Glomerular endothelial cell (primary cell): Measurements from ENCODE around the gene TSPYL1. TPM values are rescaled to one million over a fixed set of nuclear protein-coding genes. Genes with fewer than 3 reads are reported as not detected.
"Not testable (repeated sequence)": the region's sequence is repeated elsewhere in the genome, so short reads cannot be mapped to it uniquely, and the experiment has no call there.

Experiments
- DNase-seq: peaks from one replicate; pipeline ENCODE4 v3.0.0-alpha.2; 2011; ENCODE audit warnings: low read depth, low spot score; ENCODE audit errors: extremely low read depth
- total RNA-seq: library from RNA; depleted of rRNA; stranded (reverse); fragments of >200 nt; gene quantifications from 2 replicates; pipeline ENCODE4 v1.2.3, GENCODE V29; 2015

Gene TSPYL1
- total RNA-seq = 47.1 and 55.9 TPM in 2 replicates

DNA sequence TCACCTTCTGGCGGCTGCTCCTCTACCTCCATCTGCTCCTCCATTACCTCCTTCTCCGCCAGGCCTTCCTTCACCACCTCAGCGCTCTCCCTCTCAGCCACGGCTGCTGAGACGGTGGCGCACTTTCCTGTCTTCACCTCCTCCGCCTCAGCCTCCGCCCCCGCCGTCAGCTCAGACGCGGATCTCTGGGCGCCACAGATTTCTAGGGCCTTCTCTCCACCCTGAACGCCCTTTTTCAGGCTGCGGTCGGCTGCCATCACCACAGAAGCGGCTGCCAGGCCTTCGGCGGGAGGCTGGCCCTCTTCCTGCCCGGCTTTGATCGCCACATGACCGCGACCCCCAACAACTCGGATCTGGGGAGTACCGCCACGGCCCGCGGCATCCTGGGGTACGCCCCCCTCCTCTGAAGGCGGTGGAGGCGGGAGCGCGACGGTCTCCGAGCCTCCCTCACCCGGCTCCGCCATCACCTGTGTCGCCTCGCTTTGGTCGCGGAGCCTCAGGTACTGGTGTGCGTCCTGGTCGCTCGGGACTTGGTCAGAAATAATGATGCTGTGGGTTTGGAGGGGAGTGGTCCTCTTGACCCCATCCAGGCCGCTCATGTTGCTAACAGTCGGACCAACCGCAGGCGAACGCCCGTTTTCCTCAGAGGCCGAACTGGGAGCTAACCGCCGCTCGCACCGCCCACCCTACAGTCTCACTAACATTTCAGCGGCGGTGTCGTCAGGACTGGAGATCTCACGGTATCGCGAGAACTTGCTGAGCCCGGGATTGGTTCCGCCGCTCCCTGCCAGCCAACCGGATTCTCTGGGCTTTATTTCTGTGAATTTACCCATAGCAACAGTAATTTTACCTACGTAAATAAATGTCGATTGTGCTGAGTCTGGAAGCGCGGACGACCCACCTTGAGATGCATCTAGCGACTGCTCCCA is at the start of gene TSPYL1:
TSPYL1 (minus strand) TSS at position 699 of the 929 bp plus-strand sequence; CDS start at position 599, 100 bp downstream.
- peak; percentile 92 for DNase-seq

DNA sequence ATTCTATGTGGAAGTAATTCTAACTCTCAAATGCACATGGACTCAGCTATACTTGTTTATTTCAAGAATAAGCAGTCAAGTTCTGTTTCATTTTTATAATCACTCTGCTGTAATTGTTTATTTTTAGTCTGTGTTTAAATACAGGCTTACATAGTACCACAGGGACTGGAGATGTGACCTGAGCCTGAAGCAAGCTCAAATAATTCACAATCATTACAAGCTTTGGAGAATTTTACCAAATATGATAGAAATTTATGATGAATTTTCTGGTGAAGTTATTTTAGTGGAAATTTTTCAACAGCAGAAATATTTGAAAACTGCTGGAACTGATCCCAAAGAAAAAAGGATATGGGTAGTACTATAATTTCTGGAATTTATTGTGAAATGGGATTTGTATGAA is 49.4 kb upstream of the TSPYL1 start:
- no peak for DNase-seq

DNA sequence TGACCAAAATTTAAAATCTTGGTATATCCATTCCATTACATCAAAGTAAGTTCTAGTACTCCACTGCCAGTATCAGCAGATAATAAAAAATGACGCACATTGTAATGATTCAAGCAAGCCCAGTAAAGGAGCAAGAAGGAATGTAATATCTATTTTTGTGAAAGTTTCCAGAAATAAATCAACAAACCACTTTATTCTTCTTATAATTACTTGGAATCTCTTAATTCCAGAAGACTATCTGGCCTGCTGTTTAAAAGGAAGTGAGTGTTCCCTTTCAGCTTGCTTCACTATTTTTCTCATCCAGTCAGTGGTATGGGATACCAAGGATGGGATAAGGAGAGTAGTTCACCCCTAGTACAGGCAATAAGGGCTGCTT is 48.8 kb upstream of the TSPYL1 start:
- no peak for DNase-seq

GRCh38 chr6:116327803-116328527 is 48.2 kb upstream of the TSPYL1 start:
- DNase-seq = no peak

DNA sequence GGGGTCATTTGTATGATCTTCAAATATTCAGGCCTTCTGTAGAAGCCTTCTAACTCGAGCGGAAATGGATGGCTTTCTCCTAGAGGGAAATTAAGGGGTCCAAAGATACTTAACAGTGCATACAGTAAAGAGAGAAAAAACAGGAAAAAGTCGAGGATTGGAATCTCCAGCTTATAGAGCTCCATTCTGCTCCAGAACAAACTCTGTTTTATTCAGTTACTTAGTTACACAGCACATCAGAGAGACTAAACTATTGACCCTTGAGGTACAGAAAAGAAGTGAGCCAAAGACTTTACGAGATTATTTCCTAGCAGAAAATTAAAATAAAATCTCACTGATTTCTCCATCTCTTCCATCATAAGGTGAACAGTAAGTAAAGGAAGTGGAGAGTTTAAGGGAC is 47.3 kb upstream of the TSPYL1 start:
- DNase-seq = no peak

- DNase-seq = no peak
Observed at GRCh38 chr6:116326181-116326671, 46.5 kb upstream of the TSPYL1 start.

DNA sequence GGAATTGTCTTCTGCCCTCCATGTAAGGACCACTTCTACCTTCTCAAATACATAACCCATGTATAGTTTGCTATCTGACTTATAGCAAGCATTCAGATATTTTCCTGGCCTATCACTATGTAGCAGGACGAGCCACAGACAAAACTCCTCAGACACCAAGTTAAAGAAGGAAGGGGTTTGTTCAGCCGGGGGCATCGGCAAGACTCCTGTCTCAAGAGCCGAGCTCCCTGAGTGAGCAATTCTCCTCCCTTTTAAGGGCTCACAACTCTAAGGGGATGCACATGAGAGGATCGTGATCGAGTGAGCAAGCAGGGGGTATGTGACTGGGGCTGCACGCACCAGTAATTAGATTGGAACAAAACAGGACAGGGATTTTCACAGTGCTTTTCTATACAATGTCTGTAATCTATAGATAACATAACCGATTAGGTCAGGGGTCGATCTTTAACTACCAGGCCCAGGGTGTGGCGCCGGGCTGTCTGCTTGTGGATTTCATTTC is 46.0 kb upstream of the TSPYL1 start:
- DNase-seq = not testable (repeated sequence)

DNA sequence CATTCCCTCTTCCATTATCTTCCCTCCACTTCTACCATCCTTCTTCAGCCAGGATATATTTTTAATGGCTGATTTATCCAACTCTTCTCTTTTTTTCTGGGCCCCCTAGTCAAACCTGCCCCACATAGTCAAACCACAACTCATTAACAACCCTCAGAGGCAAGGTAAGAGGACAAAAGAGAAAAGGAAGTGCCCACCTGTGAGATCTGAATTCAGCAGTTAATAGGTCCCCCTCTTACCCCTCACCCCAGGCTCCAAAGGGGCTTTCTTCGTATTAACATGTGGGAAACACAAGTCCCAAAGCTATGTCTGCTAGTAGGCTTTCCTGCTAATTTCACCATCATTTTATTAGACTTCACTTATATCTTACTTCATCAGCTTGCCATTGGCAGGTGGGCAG is 44.1 kb upstream of the TSPYL1 start:
- no peak for DNase-seq

- DNase-seq = not testable (repeated sequence)
Observed at GRCh38 chr6:116321933-116322332, 42.2 kb upstream of the TSPYL1 start.

DNA sequence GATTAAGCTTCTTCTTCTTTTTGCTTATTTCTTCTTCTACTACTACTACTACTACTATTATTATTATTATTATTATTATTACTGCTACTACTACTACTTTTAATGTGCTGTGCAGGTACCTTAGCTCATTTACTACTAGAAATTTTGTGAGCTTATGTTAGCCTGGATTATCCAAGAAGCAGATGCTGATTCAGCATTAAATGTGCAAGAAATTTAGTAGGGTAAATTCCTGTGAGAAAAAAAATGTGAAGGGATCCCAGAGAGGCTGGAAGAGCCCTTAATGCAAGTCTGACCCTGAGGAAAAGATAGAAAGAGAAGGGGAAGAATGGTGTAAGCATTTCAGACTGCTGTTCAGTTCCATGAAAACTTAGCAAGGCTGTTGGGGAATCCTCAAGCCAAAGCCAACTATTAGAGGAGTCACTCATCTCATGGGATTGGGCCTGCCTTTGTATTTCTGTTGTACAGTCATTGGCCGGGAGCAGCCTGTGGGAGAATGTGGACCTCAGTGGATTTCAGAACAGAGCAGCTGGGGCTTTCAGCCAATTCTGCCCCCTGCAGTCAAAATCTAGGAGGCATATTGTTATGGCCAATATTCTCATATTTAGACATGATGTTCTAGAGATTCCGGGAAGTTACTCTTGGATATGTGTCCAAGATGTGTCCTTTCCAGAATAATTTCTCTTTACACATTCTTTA is 37.2 kb upstream of the TSPYL1 start:
- DNase-seq = no peak

DNA sequence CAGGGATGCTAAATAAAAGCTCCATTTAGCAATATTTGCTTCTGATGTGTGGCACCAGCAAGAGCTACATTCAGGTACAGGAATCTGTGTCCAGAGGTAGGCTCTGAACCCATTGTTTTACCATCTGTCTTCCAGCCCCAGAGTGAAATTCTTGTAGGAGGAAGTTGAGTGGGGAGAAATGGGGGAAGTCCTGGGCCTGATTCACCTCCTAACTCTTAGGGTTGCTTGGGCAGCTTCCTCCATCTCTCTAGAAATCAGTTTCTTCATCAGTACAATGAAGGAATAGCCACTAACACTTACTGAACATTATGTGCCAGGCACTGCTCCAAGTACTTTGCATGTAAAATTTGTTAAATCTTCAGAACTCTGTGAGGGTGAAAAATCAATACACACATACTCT is 35.1 kb upstream of the TSPYL1 start:
- DNase-seq = no peak

GRCh38 chr6:116314218-116314617 is 34.5 kb upstream of the TSPYL1 start:
- DNase-seq = no peak

DNA sequence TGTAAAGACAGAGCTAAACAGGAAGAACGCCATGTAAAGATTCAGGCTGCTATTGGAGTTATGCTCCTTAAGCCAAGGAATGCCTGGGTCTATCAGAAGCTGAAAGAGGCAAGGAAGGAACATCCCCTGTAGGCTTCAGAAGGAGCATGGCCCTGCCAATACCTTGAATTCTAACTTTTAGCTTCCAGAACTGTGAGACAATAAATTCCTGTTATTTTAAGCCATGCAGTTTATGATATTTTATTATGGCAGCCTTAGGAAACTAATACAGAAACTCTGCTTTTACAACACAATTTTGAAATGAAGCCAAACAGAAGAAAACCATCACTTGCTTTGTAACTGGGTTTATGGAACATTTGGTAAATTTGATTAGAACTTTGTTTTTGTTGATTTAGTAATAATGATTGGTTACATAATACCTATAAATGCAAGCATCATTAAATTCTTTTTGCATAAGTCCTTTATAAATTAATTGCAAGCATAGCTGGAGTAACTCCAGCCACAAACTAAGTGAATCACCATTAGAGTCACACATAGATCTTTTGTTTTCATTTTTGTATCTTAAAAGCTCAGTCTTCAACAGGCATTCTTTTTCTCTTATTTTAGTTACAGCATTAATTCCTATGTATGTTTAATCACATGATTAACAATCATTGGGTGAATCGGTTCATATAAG is 33.5 kb upstream of the TSPYL1 start:
- DNase-seq = no peak

- DNase-seq = no peak
Observed at GRCh38 chr6:116309657-116310056, 29.9 kb upstream of the TSPYL1 start.

DNA sequence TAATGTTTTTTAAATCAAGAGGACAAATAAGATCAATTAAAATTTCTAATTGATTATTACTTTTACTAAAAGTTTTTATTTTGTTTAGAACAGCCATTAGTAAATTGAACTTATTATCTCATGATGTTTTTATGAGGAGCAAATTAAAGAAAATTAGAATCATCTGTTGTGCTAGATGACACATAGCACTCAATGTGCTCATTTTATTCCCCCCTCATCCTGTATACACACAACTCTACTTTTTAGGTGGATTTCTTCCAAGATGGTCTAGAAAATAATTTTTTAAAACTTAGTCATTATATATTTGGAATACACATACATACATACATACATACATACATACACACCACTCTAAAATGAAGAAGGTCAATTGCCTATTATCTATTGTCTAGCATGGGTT is 29.3 kb upstream of the TSPYL1 start:
- no peak for DNase-seq

DNA sequence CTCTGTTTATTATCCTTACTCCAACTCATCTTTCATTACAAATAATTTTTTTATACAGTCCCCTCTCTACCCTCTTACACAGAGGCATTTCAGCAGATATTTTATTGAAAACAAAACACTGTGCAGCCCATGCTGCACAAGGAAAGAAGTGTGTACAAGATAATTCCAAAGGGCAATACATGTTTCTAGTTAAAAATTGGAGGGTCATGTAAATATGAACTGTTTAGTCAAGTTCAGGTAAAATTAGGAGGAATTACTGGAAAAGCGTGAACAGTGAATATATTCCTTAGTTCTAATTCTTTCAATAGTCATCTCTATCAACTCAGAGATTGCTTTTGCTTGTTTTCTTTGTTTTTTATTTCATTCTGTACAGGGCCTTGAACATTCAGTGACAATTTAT is 27.9 kb upstream of the TSPYL1 start:
- DNase-seq = no peak

DNA sequence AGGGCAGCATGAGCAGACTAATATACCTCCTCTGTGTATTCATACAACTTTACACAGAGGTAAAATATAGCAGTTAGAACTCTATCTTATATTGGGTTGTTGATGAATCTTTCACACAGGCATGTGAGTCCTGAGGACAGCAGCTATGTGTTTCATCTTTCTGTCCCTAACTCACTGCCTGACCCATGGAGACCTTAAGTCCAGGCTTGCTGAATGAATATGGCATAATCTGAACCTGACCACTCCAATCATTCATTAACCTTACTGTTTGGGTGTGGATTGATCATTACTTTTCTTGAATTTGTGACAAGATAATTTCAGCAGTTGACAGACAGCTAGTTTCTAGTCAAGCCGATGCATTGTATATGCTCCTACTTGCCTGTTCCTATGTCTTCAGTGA is 27.3 kb upstream of the TSPYL1 start:
- no peak for DNase-seq

DNA sequence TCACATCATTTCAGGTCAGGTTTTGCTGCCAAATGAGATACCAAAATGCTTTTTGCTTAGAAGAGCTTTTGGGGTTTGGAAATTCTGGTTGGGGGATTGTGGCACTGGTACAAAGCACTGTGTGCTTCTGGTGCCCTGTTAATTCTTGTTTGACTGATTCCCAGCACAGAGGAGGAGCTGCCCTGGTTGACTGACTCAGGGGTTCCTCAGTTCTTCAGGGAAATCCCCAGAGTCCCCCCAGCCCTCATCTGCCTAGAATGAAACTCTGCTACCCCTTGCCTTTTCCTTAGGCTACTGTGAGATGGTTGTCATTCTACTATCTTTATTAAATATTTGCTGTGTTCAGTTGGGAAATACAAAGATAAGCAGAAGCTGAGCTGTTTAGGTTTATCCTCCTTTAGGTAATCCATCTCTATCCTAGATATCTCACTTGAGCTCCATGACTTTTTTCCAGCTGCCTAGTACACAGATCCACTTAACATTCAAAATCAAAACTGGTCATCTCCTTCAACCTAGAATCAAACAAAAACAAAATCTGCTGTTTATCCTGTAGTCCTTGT is 24.9 kb upstream of the TSPYL1 start:
- DNase-seq = no peak

GRCh38 chr6:116301104-116301503 is 21.4 kb upstream of the TSPYL1 start:
- no peak for DNase-seq

DNA sequence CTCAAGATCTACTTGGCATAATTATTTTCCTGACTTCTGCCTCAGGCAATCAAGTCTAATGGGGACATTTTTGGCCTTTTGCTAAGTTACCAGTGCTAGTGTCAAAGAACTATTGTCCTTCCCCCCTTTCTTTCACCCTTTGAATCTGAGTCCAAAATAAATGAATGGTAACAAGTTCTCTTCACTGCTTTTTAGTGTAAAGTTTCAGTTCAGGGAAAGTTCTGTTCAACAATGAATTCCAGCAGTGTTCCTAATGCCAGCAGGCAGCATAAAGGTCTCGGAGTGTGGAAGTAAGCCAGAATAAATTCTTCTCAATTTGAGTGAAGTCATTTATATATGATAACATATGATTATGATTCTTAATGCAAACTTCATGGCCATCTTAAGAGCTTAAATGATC is 20.8 kb upstream of the TSPYL1 start:
- DNase-seq = no peak
